A172 (cell line): Measurements from ENCODE around the gene BLOC1S1. TPM values are rescaled to one million over a fixed set of nuclear protein-coding genes. Genes with fewer than 3 reads are reported as not detected.
"Not testable (repeated sequence)": the region's sequence is repeated elsewhere in the genome, so short reads cannot be mapped to it uniquely, and the experiment has no call there.

Source experiments
- DNase-seq: peaks from one replicate; pipeline ENCODE4 v3.0.0-alpha.2; 2015; ENCODE audit warnings: low spot score
- total RNA-seq: library from RNA; depleted of rRNA; stranded (reverse); fragments of >200 nt; shearing (Covaris generic); gene quantifications from 2 replicates; pipeline ENCODE4 v1.2.3, GENCODE V29; 2014; rRNA removed

Gene BLOC1S1
- total RNA-seq, 1 experiment from 2014 or later = 96.1 TPM

DNA sequence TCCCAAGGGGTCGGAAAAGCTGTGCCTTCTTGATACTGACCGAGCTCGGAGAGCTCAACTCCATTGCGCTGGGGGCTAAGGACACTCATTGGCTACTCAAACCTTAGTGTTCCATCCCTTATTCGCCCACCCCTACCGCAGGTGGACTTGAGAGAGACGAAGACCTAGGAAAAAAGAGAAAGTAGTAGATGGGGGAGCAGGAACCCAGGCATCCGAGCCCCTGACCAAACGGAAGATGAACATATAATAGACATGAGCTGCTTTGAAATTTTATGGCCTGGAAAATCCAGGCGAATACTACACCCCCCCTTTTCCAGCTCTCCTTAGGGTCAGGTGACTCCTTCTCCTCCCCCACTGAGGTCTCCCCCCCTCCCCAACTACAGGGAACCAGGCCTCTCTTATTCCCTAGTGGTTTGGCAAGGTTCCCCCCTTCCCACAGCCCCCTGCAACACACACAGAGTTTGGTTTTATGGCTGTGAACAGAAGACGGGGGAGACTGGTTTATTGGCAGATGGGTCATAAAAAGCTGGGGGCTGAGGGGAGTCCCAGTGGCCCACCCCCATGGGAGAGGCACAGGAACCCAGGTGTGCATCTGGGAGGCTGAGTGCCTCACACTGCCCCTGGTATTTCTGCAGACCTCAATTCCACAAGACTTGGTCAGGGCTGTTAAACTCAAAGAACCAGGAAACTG is 28.6 kb downstream of the BLOC1S1 start:
- DNase-seq = no peak

DNA sequence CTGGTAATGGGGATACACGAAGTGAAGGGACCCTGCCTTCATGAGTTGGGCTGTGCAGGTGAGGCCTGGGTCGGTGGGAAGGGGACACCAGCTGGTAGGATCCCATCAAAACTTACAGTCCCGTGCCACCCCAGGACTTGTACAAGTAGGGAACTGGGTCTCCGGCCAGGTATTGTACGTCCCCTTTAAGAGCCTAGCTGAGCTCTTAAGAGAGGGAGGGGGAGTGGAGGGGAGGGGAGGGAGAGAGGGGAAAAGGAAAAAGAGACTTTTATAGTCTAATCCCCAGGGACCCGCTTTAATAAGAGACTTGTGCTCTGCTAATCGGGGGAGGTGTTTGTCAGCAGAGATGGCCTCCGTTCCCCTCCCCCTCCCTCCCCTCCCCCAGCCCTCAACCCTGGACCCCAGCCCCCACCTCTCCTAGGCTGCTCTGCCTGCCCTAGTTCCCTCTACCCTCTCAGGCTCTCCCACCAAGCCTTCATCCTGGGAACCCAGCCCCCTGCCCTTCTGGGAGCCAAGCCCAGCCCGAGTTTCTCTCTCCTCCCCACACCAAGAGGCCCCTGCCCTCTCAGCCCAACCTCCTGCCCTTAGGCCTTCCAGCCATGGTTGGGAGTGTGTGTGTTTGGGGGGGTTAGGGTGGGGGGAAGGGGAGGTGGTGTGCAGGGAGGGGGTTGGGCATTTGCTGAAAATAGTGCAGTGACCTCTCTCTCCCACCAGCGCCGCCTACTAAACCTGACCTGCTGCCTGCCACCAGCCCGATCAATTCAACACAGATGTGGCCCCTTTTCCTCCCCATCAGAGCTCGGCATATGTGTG is 29.7 kb downstream of the BLOC1S1 start:
- no peak for DNase-seq

DNA sequence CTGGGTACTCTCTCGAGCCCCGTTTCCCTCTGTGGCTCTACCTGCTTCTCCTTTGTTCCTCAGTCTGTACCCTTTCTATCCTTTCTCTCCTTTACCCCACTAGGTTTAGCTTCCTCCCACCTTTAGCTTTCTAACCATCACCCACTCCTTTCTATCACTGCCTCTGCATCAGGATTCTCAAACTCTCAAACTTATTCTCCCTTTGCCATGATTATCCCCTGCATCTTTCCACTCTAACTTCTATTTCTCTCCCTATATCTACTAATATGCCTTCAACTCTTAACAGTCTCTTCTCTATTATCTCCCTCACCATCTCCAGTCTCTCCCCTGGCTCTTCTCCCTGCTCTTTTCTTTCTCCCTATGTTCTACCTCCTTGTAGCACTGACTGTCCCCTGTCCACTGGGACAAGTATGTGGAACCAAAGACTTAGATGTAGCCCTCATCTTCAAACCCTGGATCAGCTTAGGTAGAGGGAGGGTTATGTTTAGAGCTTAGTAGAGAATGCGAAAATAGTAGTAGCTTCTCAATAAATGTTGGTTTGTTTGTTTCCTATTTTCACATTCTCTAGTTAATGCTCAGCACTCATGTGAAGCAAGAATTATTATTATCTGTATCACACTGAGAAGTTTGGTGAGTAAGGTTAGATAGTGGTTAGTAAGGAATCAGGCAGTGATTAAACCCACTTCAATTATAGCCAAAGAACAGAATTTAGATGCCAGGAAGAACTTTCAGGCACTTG is 30.5 kb downstream of the BLOC1S1 start:
- no peak for DNase-seq

DNA sequence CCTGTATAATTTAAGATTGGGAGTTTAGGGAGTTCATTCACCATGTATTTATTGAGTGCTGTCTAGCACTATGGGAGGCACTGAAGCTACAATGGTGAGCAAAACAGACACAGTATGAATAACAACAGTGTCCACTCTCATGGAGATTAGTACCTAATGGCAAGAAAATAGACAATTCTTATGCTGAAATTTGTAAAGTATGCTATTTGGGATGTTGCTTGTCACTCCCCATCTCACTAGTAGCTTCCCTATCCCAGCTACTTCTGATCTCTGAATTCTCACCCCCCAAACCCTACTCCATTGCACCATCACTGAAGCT is 31.0 kb downstream of the BLOC1S1 start:
- DNase-seq = no peak

DNA sequence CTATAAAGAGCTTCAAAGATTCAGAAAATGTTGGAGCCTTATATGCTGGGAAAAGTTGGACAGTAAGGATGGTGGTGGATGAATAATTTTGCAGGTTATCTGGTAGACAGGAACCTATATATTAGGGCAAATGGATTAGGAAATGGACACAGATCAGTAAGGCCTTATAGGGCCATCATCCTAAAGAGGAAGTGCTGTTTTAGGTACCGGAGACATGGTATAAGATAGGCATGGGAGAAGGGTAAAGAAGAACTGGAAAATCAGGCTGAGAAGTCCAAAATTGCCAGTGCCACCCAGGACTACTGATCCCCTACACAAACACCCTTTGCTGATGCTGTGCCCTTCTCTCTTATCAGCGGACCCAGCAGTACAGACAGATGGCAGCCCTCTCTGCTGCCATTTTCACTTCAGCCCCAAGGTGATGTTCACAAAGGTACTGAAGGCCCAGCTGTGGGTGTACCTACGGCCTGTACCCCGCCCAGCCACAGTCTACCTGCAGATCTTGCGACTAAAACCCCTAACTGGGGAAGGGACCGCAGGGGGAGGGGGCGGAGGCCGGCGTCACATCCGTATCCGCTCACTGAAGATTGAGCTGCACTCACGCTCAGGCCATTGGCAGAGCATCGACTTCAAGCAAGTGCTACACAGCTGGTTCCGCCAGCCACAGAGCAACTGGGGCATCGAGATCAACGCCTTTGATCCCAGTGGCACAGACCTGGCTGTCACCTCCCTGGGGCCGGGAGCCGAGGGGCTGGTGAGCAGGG is 32.6 kb downstream of the BLOC1S1 start:
- no peak for DNase-seq

DNA sequence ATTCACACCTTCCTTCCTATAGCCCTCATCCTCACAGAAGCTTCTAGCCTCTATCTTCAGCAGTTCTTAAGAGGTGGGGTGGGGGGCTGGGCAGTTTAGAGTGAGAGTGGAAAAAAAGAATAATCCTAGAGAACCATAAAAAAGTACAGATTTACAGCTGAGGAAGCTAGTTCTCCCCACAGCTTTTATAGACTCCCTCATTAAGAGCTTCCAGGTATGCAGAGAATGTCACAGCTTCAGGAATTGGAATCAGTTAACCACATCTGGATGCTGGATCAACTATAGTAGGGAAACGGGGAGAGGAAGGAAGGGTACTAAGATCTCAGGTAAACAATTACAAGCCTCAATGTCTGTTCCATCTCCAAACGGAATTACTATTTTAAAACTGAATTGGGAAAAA is 39.4 kb downstream of the BLOC1S1 start:
- DNase-seq = no peak

DNA sequence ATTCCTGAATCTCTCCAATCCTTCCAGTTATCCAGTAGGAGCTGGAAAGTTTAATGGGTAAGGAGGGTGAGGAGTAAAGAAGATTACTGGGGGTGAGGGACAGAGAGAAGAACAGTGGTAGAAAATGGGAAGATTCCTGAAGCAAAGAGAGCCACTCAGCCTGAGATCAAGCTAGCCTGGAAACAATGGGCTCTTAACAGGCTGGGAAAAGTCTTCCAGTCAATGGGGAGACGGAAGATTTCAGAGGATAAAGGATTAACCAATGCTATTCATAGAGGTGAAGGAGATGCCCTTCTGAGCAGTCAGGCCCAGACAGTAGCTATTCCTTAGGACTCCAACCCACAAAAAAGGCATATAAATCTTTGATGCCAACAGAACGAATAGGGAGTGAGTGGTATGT is 41.9 kb downstream of the BLOC1S1 start:
- no peak for DNase-seq

DNA sequence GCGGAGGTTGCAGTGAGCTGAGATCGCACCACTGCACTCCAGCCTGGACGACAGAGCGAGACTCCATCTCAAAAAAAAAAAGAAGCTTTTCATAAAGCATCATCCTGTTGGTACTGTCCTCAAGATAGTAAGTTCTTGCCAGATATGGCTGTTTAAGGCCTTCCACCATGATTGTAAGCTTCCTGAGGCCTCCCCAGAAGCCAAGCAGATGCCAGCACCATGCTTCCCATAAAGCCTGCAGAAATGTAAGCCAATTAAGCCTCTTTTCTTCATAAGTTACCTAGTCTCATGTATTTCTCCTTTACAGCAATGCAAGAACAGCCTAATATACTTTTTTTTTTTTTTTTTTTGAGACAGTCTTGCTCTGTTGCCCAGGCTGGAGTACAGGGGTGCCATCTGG is 42.7 kb downstream of the BLOC1S1 start:
- not testable (repeated sequence) for DNase-seq

DNA sequence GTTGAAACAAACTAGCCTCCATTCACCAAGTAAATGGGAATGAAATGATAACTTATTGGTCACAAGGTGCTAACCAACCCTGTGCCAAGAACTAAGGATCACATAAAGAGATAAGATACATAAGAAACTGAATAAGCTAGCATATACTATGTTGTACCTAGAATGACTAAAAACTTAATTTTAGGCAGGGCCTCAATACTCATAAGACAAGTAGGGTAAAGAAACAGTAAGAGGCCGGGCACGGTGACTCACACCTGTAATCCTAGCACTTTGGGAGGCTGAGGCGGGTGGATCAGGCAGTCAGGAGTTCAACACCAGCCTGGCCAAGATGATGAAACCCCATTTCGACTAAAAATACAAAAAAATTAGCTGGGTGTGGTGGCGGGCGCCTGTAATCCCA is 44.8 kb downstream of the BLOC1S1 start:
- no peak for DNase-seq

DNA sequence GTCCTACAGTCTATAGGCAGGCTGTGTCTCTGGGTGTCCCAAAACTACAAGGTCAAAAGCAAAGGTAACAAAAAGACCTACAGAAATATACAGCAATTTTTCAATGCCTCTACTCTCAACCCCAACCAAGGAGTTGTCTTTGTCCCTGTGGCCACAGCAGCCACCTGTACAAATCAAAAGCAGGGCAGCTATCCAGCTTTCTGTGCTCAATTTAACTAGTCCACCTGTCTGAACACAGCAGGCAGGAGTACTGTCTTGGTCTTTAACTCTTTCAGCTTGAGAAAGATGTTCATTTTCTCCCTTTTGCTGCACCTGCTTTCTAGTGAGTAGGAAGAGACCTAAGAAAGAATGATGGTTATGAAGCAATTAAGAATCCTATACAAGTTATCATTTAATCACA is 46.8 kb downstream of the BLOC1S1 start:
- no peak for DNase-seq

DNA sequence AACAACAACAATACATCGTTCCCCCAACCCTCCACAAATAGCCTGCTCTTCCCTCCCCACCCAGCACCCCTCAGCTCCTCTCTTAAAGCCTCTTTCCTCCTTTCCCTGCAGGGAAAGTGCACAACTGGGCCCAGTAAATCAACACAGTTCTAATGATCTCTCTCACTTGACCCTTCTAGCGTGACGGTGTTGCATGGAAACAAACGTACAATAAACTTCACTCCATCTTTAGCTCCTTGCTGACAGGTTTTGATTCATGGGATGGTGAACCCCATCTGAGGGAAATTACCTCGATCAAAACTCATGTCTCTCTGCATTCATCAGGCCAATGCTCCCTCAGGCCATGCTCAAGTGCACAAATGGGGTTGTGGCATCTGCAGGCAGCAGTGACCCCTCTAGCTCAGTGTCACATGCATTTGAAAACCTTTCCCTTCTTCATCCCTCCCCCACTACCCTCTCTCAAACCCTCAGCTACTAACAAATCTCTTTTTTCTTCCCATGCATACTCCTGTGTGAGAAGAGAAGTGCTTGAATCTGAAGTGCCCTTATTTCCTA is 50.0 kb downstream of the BLOC1S1 start:
- no peak for DNase-seq

DNA sequence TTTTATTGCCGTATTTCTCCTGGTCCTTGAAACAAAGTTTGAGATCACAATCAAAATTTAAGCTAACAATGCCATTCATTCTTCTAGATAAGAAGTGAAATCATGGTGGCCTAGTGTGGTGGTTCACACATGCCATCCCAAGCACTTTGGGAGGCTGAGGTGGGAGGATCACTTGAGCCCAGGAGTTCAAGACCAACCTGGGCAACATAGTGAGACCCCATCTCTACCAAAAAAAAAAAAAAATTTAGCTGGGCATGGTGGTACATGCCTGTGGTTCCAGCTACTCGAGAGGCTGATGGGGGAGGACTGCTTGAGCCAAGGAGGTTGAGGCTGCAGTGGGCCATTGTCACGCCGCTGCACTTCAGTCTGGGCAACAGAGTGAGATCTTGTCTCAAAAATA is 51.3 kb downstream of the BLOC1S1 start:
- no peak for DNase-seq

Other genes with a start within 250 kb of the BLOC1S1 start
- not detected in 2 replicates for gene OR6C70, start 245.9 kb upstream of the BLOC1S1 start, total RNA-seq
- not detected in 2 replicates for gene OR6C68, start 223.7 kb upstream of the BLOC1S1 start, total RNA-seq
- gene OR6C4, start 166.4 kb upstream of the BLOC1S1 start, total RNA-seq = not detected in 2 replicates
- not detected in 2 replicates for gene OR2AP1, start 143.6 kb upstream of the BLOC1S1 start, total RNA-seq
- not detected in 2 replicates for gene OR10P1, start 79.2 kb upstream of the BLOC1S1 start, total RNA-seq
- 7.8 and 10.7 TPM in 2 replicates for gene ITGA7, start 8.1 kb upstream of the BLOC1S1 start, total RNA-seq
- gene RDH5, start 4.3 kb downstream of the BLOC1S1 start, total RNA-seq = 2.7 and 7.5 TPM in 2 replicates
- gene CD63, start 13.0 kb downstream of the BLOC1S1 start, total RNA-seq = 1,213 and 1,362 TPM in 2 replicates
- 2.6 and 7.0 TPM in 2 replicates for gene GDF11, start 27.1 kb downstream of the BLOC1S1 start, total RNA-seq
- gene SARNP, start 101.7 kb downstream of the BLOC1S1 start, total RNA-seq = 227 and 308 TPM in 2 replicates
- gene ORMDL2, start 102.0 kb downstream of the BLOC1S1 start, total RNA-seq = 9.0 and 16.7 TPM in 2 replicates
- gene DNAJC14, start 113.5 kb downstream of the BLOC1S1 start, total RNA-seq = 41.7 and 50.5 TPM in 2 replicates
- 4.2 and 5.2 TPM in 2 replicates for gene MMP19, start 126.9 kb downstream of the BLOC1S1 start, total RNA-seq
- gene PYM1, start 211.8 kb downstream of the BLOC1S1 start, total RNA-seq = 37.0 and 52.5 TPM in 2 replicates
- 33.4 and 42.9 TPM in 2 replicates for gene DGKA, start 215.1 kb downstream of the BLOC1S1 start, total RNA-seq
- gene PMEL, start 250.0 kb downstream of the BLOC1S1 start, total RNA-seq = 1.1 and 2.0 TPM in 2 replicates